ENCODE results near the gene PDHX. TPM values are rescaled to one million over a fixed set of nuclear protein-coding genes. Genes with fewer than 3 reads are reported as not detected.

PDHX gene
- total RNA-seq, 1 experiment from 2014 or later: 99.9 TPM

DNA sequence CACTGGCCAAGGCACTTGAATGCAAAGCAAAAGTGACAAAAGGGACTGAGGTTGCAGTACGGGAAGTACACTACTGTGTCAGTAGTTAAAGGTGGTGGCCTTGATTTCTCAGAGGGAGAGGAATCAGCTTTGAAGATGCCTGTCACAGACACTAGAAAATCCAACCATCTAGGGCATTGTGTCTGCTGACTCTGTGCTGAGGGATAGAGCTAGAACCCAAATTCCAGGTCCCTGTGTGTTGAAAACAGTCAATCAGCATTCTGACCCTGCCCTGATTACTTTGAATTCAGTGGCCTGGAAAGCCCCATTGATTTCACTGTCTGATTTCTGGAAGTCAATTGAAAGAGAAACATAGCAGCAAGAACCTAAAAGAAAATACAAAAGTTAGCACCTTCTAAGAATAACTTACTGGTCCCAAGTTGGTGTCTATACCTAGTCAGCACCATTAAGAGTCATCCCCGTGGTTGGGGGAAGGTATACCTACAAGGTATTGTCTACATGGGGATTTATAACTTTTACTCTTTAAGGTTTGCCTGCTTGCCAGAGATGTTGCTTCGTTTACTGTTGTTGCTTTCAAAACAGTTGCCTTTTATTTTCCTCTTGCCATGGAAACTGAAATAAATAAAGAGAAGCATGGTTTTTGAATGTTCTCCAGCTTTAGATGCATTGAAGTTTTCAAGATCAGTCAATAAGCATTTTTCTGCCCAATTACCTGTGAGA lies 97.3 kb downstream of the PDHX start:
- intact Hi-C loops (cut with micrococcal nuclease; ENCODE audit: unreplicated experiment): no loop called here
- Histone ChIP-seq H3K4me3 (ENCODE audit: low read depth, low read length, poor library complexity, severe bottlenecking) (no peak overlapping the region), H3K27ac (ENCODE audit: low read depth, low read length, poor library complexity, severe bottlenecking) (no peak overlapping the region), H3K27me3 (replicated peaks; ENCODE audit: insufficient read depth, low read depth, low read length, poor library complexity) (no peaks in the 10 kb centered on the region), H3K36me3 (ENCODE audit: insufficient read depth, low read length, poor library complexity, severe bottlenecking) (no peaks in the 10 kb centered on the region), H3K4me1 (ENCODE audit: insufficient read depth, low read length, poor library complexity, severe bottlenecking) (peaks cover 4% of the 10 kb centered on the region), H3K9me3 (ENCODE audit: low read depth, low read length, poor library complexity, severe bottlenecking) (no peaks in the 10 kb centered on the region)
- DNase-seq (ENCODE audit: low spot score): no peak
- CTCF ChIA-PET: no interaction called here
- POLR2A ChIA-PET (ENCODE audit: low non-redundant PET): no interaction called here
- BruUV-seq (replicated peaks): no TSS peak
- no peak for TF ChIP-seq CTCF (conservative IDR thresholded peaks at IDR 0.05; ENCODE audit: low read depth, low read length)
- no peak for TF ChIP-seq EZH2 (IDR thresholded peaks at IDR 0.05; ENCODE audit: borderline replicate concordance, low read depth, low read length, poor library complexity, severe bottlenecking)

GRCh38 chr11:35014346-35014745 lies 97.9 kb downstream of the PDHX start:
- Histone ChIP-seq H3K9me3 (ENCODE audit: low read depth, low read length, poor library complexity, severe bottlenecking) (no peaks in the 10 kb centered on the region), H3K27me3 (replicated peaks; ENCODE audit: insufficient read depth, low read depth, low read length, poor library complexity) (no peaks in the 10 kb centered on the region), H3K27ac (ENCODE audit: low read depth, low read length, poor library complexity, severe bottlenecking) (no peak overlapping the region), H3K4me1 (ENCODE audit: insufficient read depth, low read length, poor library complexity, severe bottlenecking) (peaks cover 4% of the 10 kb centered on the region), H3K36me3 (ENCODE audit: insufficient read depth, low read length, poor library complexity, severe bottlenecking) (no peaks in the 10 kb centered on the region), H3K4me3 (ENCODE audit: low read depth, low read length, poor library complexity, severe bottlenecking) (no peak overlapping the region)
- no peak for DNase-seq (ENCODE audit: low spot score)
- intact Hi-C loops (cut with micrococcal nuclease; ENCODE audit: unreplicated experiment): no loop called here
- no TSS peak for BruUV-seq (replicated peaks)
- ChIA-PET CTCF (no interaction called here), POLR2A (ENCODE audit: low non-redundant PET) (no interaction called here)
- TF ChIP-seq CTCF (conservative IDR thresholded peaks at IDR 0.05; ENCODE audit: low read depth, low read length) (no peak), EZH2 (IDR thresholded peaks at IDR 0.05; ENCODE audit: borderline replicate concordance, low read depth, low read length, poor library complexity, severe bottlenecking) (no peak)

- no peak overlapping the region for H3K27ac ChIP-seq (ENCODE audit: low read depth, low read length, poor library complexity, severe bottlenecking)
- H3K4me1 ChIP-seq (ENCODE audit: insufficient read depth, low read length, poor library complexity, severe bottlenecking): no peaks in the 10 kb centered on the region
- ChIA-PET CTCF (no interaction called here), POLR2A (ENCODE audit: low non-redundant PET) (interaction anchor here (0.6 kb wide), 1 partner anchor 56 kb away, joined by 3 read pairs; no protein-coding TSS in a partner anchor)
- no peaks in the 10 kb centered on the region for H3K36me3 ChIP-seq (ENCODE audit: insufficient read depth, low read length, poor library complexity, severe bottlenecking)
- no peak for DNase-seq (ENCODE audit: low spot score)
- H3K9me3 ChIP-seq (ENCODE audit: low read depth, low read length, poor library complexity, severe bottlenecking): no peaks in the 10 kb centered on the region
- no TSS peak for BruUV-seq (replicated peaks)
- H3K27me3 ChIP-seq (replicated peaks; ENCODE audit: insufficient read depth, low read depth, low read length, poor library complexity): no peaks in the 10 kb centered on the region
- H3K4me3 ChIP-seq (ENCODE audit: low read depth, low read length, poor library complexity, severe bottlenecking): no peak overlapping the region
- TF ChIP-seq CTCF (conservative IDR thresholded peaks at IDR 0.05; ENCODE audit: low read depth, low read length) (no peak), EZH2 (IDR thresholded peaks at IDR 0.05; ENCODE audit: borderline replicate concordance, low read depth, low read length, poor library complexity, severe bottlenecking) (no peak)
- intact Hi-C loops (cut with micrococcal nuclease; ENCODE audit: unreplicated experiment): no loop called here
Observed at GRCh38 chr11:35015621-35016387, 99.4 kb downstream of the PDHX start.
